NCI-H510A (cell line): Measurements from ENCODE around the gene PLEKHA4.
"Not testable (repeated sequence)": the region's sequence is repeated elsewhere in the genome, so short reads cannot be mapped to it uniquely, and the experiment has no call there.

Experiments
- DNase-seq: peaks from one replicate; lab custom pipeline; 2025; lab: John Stamatoyannopoulos, UW

PLEKHA4 gene

DNA sequence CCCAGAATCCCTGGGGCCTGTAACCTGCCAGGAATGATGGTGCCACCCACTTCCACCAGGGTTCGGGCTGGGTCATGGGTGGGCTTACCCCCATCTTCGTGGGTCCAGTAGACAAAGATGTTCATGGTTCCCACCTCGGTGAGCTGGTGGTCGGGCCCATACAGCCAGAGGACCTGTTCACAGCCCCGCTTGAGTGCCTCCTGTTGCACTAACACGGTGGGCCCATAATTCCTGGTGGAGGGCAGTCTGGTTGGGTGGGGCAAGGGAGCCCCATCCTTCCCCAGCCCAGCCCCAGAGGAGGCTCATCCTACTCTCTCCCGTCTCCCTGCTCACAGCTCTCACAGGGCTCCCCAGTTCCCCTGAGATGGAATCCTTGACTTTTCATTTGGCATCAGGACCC is 71.3 kb downstream of the PLEKHA4 start:
- DNase-seq = no peak

GRCh38 chr19:48796298-48797083 is 71.9 kb downstream of the PLEKHA4 start:
- DNase-seq = no peak

DNA sequence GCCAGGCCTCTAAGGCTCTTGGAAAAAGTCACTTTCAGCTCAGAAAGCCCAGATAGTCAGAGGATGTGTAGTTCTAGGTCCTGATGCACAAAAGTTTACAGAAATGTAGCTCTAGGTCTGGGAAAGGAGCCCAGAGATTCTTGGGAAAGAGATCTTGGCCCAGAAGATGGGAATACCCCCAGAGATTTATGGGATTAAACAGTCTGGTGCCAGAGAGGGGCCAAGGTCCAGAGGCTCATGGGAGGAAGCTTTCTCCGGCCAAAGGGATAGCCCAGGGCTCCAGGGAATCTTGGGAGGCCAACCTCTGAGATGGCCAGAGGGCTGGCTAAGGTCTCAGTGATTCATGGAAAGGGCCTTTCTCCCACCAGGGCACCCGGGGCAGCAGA is 72.7 kb downstream of the PLEKHA4 start:
- no peak for DNase-seq

- peak; percentile 86 for DNase-seq
Measured at GRCh38 chr19:48795055-48795684, 73.2 kb downstream of the PLEKHA4 start.

DNA sequence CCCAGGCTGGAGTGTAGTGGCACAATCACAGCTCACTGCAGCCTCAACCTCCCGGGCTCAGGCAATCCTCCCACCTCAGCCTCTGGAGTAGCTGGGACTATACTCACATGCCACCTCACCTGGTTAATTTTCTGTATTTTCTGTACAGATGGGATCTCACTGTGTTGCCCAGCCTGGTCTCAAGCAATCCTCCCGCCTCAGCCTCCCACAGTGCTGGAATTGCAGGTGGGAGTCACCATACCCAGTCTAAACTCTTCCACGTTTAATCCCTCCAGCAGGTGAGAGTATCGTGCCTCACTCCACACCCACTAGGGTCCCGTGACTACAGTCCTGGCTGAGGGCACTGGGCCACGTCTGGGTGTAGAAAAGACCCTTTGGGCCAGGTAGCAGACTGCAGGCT is 74.1 kb downstream of the PLEKHA4 start:
- DNase-seq = no peak

DNA sequence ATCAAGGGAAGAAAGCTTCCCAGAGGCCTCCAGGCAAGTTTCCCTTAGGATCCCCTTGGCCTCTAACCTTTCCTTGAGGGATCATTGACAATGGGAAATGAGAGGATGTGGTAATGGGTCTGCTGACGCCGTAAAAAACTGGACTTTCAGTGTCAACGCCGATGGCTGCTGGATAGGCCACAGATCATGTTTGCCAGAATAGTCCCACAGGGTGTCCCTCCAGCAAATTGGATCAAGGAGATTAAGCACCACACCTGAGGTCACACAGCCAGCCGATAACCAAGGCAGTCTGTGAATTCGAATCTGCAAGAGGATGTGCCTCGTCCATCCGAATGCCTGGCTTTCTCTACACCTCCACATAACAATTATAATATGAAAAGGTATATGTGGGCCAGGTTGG is 75.1 kb downstream of the PLEKHA4 start:
- DNase-seq = no peak

- DNase-seq = not testable (repeated sequence)
Measured at GRCh38 chr19:48787331-48787730, 81.1 kb downstream of the PLEKHA4 start.
